Limb (tissue), 2 donors: Measurements from ENCODE around the gene XPR1.
"Not testable (repeated sequence)": the region's sequence is repeated elsewhere in the genome, so short reads cannot be mapped to it uniquely, and the experiment has no call there.

Experiments used
- DNase-seq, 2 donors: peaks; one replicate each; pipeline ENCODE4 v3.0.0-alpha.2; 2016; ENCODE audit errors: extremely low spot score in 2 of 2

The XPR1 gene

GRCh38 chr1:180837020-180837419 lies 205.2 kb downstream of the XPR1 start:
- DNase-seq, result no peak

GRCh38 chr1:180838535-180838934 lies 206.7 kb downstream of the XPR1 start:
- DNase-seq, result no peak

DNA sequence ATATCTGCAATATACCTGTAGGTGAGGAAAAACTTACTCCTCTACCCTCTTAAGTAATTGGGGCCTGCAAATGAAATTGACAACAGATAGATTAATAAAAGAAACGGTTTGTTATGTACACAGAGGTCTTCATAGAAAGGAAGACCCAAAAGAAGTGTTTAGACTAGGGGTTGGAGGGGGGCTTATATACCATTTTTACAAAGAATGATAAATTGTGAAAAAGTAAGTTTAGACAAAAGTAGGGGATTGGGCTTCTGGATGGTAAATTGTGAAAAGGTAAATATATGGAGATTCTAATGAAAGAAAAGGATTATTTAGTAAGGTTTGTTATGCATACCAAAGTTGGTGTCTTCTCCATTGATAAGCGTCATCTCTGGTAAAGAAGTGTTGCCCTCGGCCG lies 207.7 kb downstream of the XPR1 start:
- no peak for DNase-seq

DNA sequence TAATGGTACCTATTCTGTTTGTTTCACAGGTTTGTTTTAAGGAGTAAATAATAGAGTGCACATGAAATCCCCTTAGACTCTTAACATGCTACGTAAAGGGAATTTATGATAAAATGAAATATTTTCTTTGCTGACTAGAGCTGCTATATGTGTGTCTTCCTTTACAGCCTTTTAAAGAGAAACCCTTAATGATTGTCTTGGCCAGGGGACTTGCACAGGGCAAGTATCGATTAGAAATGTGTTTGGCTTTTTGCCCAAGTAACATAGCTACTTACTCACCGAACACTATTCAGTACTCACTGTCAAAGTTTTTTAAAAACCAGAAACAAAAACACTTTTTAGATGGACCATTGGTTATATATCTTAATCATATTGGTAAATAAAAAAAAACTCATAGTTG lies 209.6 kb downstream of the XPR1 start:
- no peak for DNase-seq

DNA sequence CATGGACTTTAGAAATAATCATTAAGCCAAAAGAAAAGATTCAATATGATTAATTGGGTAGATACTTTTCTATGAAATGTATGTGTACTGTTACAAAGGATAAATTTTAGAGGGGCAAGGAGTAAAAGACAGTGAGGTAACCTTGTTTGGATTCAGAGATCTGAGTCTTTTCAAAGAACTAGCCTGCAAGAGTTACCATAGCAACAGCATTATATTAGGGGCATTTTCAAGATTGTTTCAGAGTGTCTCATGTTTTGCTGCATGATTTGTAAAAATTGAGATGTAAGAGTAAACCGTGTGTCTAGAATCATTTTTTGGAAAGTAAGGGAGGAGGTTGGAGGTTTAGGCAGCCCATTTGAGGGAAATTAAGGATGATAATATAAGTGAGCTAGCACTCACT lies 210.2 kb downstream of the XPR1 start:
- DNase-seq, result no peak

- no peak for DNase-seq
These were observed 210.9 kb downstream of the XPR1 start for GRCh38 chr1:180842491-180843275.

- no peak for DNase-seq
These were observed 213.5 kb downstream of the XPR1 start for GRCh38 chr1:180845352-180845751.

DNA sequence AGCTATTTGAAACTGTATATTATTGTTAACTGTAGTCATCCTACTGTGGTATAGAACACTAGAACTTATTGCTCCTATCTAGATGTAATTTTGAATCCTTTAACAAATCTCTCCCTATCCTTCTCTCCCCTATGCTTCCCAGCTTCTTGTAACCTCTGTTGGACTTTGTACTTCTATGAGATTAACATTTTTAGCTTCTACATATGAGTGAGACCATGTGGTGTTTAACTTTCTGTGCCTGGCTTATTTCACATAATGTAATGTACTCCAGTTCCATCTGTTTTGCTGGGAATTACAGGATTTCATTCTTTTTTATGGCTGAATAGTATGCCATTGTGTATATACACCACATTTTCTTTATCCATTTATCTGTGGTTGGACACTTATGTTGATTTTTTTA lies 216.4 kb downstream of the XPR1 start:
- no peak for DNase-seq

- no peak for DNase-seq
These were observed 217.4 kb downstream of the XPR1 start for GRCh38 chr1:180849031-180849775.

- no peak for DNase-seq
These were observed 220.4 kb downstream of the XPR1 start for GRCh38 chr1:180851995-180852887.

GRCh38 chr1:180854001-180854400 lies 222.2 kb downstream of the XPR1 start:
- no peak for DNase-seq

GRCh38 chr1:180854456-180854855 lies 222.6 kb downstream of the XPR1 start:
- DNase-seq, result no peak

DNA sequence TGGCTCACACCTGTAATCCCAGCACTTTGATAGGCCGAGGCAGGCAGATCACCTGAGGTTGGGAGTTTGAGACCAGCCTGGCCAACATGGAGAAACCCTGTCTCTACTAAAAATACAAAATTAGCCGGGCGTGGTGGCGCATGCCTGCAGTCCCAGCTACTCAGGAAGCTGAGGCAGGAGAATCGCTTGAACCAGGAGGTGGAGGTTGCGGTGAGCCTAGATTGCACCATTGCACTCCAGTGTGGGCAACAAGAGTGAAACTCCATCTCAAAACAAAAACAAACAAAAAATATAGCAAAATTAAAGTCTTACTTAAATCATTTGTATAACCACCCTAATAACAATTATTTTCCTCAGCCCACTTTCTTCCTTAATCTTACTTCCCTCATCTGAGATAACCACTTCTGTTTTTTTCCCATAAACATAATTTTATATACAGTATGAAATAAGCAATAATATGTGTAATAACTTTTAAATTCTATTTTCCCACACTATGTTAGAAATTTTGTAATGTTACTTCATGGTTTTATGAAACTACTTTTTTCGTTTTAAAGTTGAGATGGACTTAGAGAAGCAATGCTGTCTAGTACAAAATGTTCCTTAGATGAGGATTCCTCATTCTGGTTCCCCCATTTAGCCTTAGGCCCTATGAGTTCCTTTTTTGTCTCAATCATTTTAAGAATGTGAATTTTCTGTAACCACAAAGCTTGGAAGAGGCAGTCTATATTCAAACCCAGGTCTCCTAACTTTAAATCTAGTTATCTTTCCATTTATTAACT lies 226.3 kb downstream of the XPR1 start:
- not testable (repeated sequence) for DNase-seq

GRCh38 chr1:180859306-180859705 lies 227.5 kb downstream of the XPR1 start:
- DNase-seq, result no peak

GRCh38 chr1:180860535-180860934 lies 228.7 kb downstream of the XPR1 start:
- DNase-seq, result no peak

DNA sequence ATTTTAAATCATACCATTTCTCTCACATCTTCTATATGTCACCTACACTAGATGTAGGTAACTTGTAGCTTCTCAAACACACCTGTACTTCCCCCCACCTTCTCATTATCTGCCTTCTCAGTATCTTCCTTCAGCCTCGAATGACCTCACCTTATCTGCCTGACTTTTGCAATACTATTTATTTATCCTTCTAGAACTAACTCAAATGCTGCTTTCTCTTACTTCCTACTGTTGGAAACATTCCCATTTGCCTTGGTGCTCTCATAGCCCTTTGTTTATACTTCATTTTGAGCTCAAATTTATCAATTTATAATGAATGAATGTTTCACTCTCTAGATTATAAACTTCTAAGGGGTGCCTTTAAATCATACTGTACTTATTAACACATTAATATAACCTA lies 230.5 kb downstream of the XPR1 start:
- no peak for DNase-seq

DNA sequence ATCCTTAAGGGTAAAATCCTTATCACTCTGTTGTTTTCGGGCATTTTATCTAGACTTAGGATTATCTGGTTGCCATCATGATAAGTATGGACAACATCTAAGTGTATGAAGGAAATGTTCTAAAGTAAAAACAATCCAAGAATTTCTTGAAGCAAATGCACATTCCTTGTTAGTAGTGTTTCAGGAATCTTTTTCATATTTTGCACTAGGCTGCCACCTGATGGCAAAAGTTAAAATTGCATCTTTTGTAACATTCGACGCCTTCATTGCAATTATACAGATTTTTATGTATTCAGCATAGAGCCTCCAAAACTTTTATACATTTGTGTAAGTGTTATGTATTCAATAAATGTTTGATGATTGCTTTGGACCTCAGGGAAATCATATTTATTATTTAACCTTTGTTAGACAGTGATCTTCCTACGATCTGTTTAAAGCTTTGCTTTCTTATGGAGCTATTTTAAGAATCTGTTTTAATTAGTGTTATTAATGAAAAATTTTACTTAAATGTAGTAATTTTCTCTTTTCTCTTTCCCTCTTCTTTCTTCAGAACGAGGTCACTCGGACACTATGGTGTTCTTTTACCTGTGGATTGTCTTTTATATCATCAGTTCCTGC lies 231.4 kb downstream of the XPR1 start:
- DNase-seq, result peak in 1 of 2 donors; percentile 52

DNA sequence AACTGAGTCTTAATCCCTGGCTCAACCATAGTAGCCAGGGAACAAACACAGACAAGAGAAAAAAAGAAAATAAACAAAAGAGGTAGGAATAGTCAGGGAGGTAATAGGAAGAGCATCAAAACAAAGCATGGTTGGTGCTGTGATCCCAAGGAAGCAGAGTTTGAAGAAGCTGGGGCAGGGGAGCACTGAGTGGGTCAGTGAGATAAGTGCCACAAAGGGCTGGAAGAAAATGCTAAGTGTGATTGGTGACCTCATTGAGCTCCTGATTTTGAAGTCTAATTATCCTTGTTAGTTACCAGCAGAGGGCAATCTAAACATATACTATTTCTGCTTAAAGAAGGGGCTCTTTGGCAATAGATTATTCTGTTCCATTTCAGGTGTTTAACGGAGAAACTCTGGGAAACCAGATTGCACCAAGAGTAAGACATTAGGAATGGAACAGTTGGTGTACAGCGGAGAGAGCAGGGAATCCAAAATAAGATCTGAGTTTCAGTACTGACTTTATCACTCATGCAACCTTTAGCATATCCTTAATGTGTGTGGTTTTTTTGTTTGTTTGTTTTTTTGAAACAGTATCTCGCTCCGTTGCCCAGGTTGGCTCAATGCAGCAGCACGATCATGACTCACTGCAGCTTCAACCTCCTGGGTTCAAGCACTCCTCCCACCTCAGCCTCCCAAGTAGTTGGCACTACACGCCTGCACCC lies 250.1 kb downstream of the XPR1 start:
- DNase-seq, result peak in 1 of 2 donors; percentile 79

GRCh38 chr1:180884588-180885300 lies 252.9 kb downstream of the XPR1 start:
- DNase-seq, result no peak
